Activated T-helper 2 cell treated with anti-CD3 and anti-CD28 coated beads, Interferon-gamma antibody, Interleukin-2, Interleukin-4, amounts not matched to agents 10 μg/mL and 5 μg/mL and 100 μg/mL, durations not matched to agents 14 hours and 24 hours and 36 hours (primary cell): ENCODE data around the gene SULT1A1. TPM values are rescaled to one million over a fixed set of nuclear protein-coding genes. Genes with fewer than 3 reads are reported as not detected.
"Not testable (repeated sequence)": the region's sequence is repeated elsewhere in the genome, so short reads cannot be mapped to it uniquely, and the experiment has no call there.

Experiments
- DNase-seq: peaks from one replicate; pipeline ENCODE4 v3.0.0; 2021; ENCODE audit warnings: low spot score
- H3K27ac Mint-ChIP-seq: one replicate; pipeline ENCODE4 v1.8.0; 2021; ENCODE audit warnings: mixed read lengths
- H3K27me3 Mint-ChIP-seq: one replicate; pipeline ENCODE4 v1.8.0; 2021; ENCODE audit warnings: low read depth, mixed read lengths
- H3K36me3 Mint-ChIP-seq: one replicate; pipeline ENCODE4 v1.8.0; 2021; ENCODE audit warnings: low read depth, mixed read lengths
- H3K4me1 Mint-ChIP-seq: one replicate; pipeline ENCODE4 v1.8.0; 2021; ENCODE audit warnings: low read depth, mixed read lengths
- H3K4me3 Mint-ChIP-seq: one replicate; pipeline ENCODE4 v1.8.0; 2021; ENCODE audit warnings: low read depth, mild to moderate bottlenecking, moderate library complexity, mixed read lengths
- H3K9me3 Mint-ChIP-seq: one replicate; pipeline ENCODE4 v1.8.0; 2021; ENCODE audit warnings: mixed read lengths
- intact Hi-C: fragments of 100-400 bp; cut with micrococcal nuclease; formaldehyde crosslinking; loops from one replicate; pipeline ENCODE4 v1.15.1; 2023
- total RNA-seq: library from RNA; stranded (reverse); gene quantifications from 2 replicates; pipeline ENCODE4 v1.2.3, GENCODE V29; 2022

SULT1A1 gene
- total RNA-seq, 1 donor from 2014 or later, result 9.9 TPM

- Mint-ChIP-seq H3K4me1 (no peaks in the 10 kb centered on the region), H3K36me3 (peaks cover 3% of the 10 kb centered on the region), H3K4me3 (no peak overlapping the region), H3K27me3 (no peaks in the 10 kb centered on the region), H3K9me3 (no peaks in the 10 kb centered on the region), H3K27ac (no peak overlapping the region)
- DNase-seq, result no peak
- intact Hi-C loops, result no loop called here
These were observed 36.9 kb downstream of the SULT1A1 start for GRCh38 chr16:28572696-28573510.

- Mint-ChIP-seq H3K4me3 (no peak overlapping the region), H3K36me3 (peaks cover 24% of the 10 kb centered on the region), H3K9me3 (peaks cover 20% of the 10 kb centered on the region), H3K27me3 (no peaks in the 10 kb centered on the region), H3K27ac (no peak overlapping the region), H3K4me1 (no peaks in the 10 kb centered on the region)
- DNase-seq, result no peak
- intact Hi-C loops, result no loop called here
These were observed 39.7 kb downstream of the SULT1A1 start for GRCh38 chr16:28569968-28570752.

- intact Hi-C loops, result no loop called here
- Mint-ChIP-seq H3K4me1 (no peaks in the 10 kb centered on the region), H3K36me3 (peaks cover 30% of the 10 kb centered on the region), H3K27ac (no peak overlapping the region), H3K9me3 (peaks cover 21% of the 10 kb centered on the region), H3K27me3 (no peaks in the 10 kb centered on the region), H3K4me3 (no peak overlapping the region)
- no peak for DNase-seq
These were observed 40.8 kb downstream of the SULT1A1 start for GRCh38 chr16:28569021-28569420.

- Mint-ChIP-seq H3K4me3 (no peak overlapping the region), H3K4me1 (no peaks in the 10 kb centered on the region), H3K9me3 (peaks cover 21% of the 10 kb centered on the region), H3K27ac (no peak overlapping the region), H3K36me3 (peaks cover 32% of the 10 kb centered on the region), H3K27me3 (no peaks in the 10 kb centered on the region)
- intact Hi-C loops, result no loop called here
- DNase-seq, result no peak
These were observed 42.6 kb downstream of the SULT1A1 start for GRCh38 chr16:28567292-28567691.

- H3K4me1 Mint-ChIP-seq, intact Hi-C loops: not testable (repeated sequence)
- peaks cover 21% of the 10 kb centered on the region for H3K9me3 Mint-ChIP-seq
These were observed 43.5 kb downstream of the SULT1A1 start for GRCh38 chr16:28566233-28566925.

GRCh38 chr16:28563218-28563617 is 46.6 kb downstream of the SULT1A1 start:
- no peak for DNase-seq
- intact Hi-C loops, result no loop called here
- Mint-ChIP-seq H3K27ac (no peak overlapping the region), H3K4me3 (no peak overlapping the region), H3K27me3 (no peaks in the 10 kb centered on the region), H3K36me3 (peaks cover 53% of the 10 kb centered on the region), H3K9me3 (peaks cover 21% of the 10 kb centered on the region), H3K4me1 (peaks cover 2% of the 10 kb centered on the region)

More at GRCh38 chr16:28566233-28566925, 43.5 kb downstream of the SULT1A1 start:
- not testable (repeated sequence) for H3K27ac Mint-ChIP-seq, DNase-seq, H3K27me3 Mint-ChIP-seq, H3K4me3 Mint-ChIP-seq
- peaks cover 36% of the 10 kb centered on the region for H3K36me3 Mint-ChIP-seq

- intact Hi-C loops, result no loop called here
- H3K9me3 Mint-ChIP-seq, result peaks cover 15% of the 10 kb centered on the region
- H3K27me3 Mint-ChIP-seq, result no peaks in the 10 kb centered on the region
- DNase-seq, result no peak
- no peak overlapping the region for H3K27ac Mint-ChIP-seq
- peaks cover 4% of the 10 kb centered on the region for H3K4me1 Mint-ChIP-seq
- H3K4me3 Mint-ChIP-seq, result no peak overlapping the region
- H3K36me3 Mint-ChIP-seq, result peaks cover 52% of the 10 kb centered on the region
These were observed 47.6 kb downstream of the SULT1A1 start for GRCh38 chr16:28562199-28562598.

- no peak for DNase-seq
- Mint-ChIP-seq H3K9me3 (peaks cover 13% of the 10 kb centered on the region), H3K4me1 (peaks cover 6% of the 10 kb centered on the region)
These were observed 48.2 kb downstream of the SULT1A1 start for GRCh38 chr16:28561557-28562187.

GRCh38 chr16:28558456-28558855 is 51.4 kb downstream of the SULT1A1 start:
- DNase-seq, result no peak
- intact Hi-C loops, result no loop called here
- H3K9me3 Mint-ChIP-seq, result no peaks in the 10 kb centered on the region
- no peak overlapping the region for H3K4me3 Mint-ChIP-seq
- H3K36me3 Mint-ChIP-seq, result peaks cover 37% of the 10 kb centered on the region
- H3K4me1 Mint-ChIP-seq, result peaks cover 14% of the 10 kb centered on the region
- H3K27ac Mint-ChIP-seq, result no peak overlapping the region
- H3K27me3 Mint-ChIP-seq, result no peaks in the 10 kb centered on the region

More at GRCh38 chr16:28561557-28562187, 48.2 kb downstream of the SULT1A1 start:
- Mint-ChIP-seq H3K36me3 (peaks cover 53% of the 10 kb centered on the region), H3K27ac (no peak overlapping the region), H3K27me3 (no peaks in the 10 kb centered on the region), H3K4me3 (no peak overlapping the region)
- intact Hi-C loops, result no loop called here

- Mint-ChIP-seq H3K27ac (no peak overlapping the region), H3K4me3 (no peak overlapping the region), H3K36me3 (peaks cover 37% of the 10 kb centered on the region), H3K27me3 (no peaks in the 10 kb centered on the region), H3K4me1 (peaks cover 16% of the 10 kb centered on the region), H3K9me3 (no peaks in the 10 kb centered on the region)
- DNase-seq, result no peak
- intact Hi-C loops, result no loop called here
These were observed 52.9 kb downstream of the SULT1A1 start for GRCh38 chr16:28556914-28557320.

GRCh38 chr16:28555561-28555960 is 54.3 kb downstream of the SULT1A1 start:
- H3K27ac Mint-ChIP-seq, result peak overlapping the region; percentile 26
- no peak for DNase-seq
- peaks cover 16% of the 10 kb centered on the region for H3K4me1 Mint-ChIP-seq
- H3K4me3 Mint-ChIP-seq, result no peak overlapping the region
- no peaks in the 10 kb centered on the region for H3K9me3 Mint-ChIP-seq
- H3K36me3 Mint-ChIP-seq, result peaks cover 33% of the 10 kb centered on the region
- intact Hi-C loops, result no loop called here
- H3K27me3 Mint-ChIP-seq, result no peaks in the 10 kb centered on the region
